ENCODE measurements around the gene ASRGL1. TPM values are rescaled to one million over a fixed set of nuclear protein-coding genes. Genes with fewer than 3 reads are reported as not detected.
"Not testable (repeated sequence)": the region's sequence is repeated elsewhere in the genome, so short reads cannot be mapped to it uniquely, and the experiment has no call there.

The ASRGL1 gene
- 110 TPM for total RNA-seq

GRCh38 chr11:62337303-62338181, at the start of gene ASRGL1:
Gene ASRGL1, plus strand, starts transcription at chr11:62337448. Its CDS starts 530 bp downstream, at chr11:62337978.
- DNase-seq (ENCODE audit: low spot score): peak; percentile 89

GRCh38 chr11:62295504-62295903, 41.7 kb upstream of the ASRGL1 start:
- DNase-seq (ENCODE audit: low spot score): peak; percentile 42

DNA sequence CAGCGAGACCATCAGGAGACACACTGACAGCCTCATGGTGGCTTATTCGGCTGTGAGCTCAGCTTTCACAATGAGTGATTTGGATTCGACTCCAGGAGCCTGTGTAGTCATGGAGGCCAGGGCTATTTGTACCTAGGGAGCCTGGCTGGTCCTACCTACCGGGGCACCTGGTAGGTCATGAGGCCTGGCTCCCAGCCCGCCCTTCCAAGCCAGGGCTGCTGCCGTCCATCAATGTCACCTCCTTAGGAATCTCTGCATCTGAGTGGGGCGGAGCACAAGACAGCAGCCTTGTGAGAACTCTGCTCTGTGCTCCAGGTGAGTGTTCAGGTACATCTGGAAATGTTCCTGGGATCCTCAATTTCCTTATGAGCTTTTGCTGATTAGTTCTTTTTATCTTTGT, 38.3 kb upstream of the ASRGL1 start, which contains the start of gene SCGB1D4:
Gene SCGB1D4, minus strand, starts transcription at position 101 of the 400 bp plus-strand sequence. Its CDS starts 65 bp downstream, at position 36.
- no peak for DNase-seq (ENCODE audit: low spot score)

DNA sequence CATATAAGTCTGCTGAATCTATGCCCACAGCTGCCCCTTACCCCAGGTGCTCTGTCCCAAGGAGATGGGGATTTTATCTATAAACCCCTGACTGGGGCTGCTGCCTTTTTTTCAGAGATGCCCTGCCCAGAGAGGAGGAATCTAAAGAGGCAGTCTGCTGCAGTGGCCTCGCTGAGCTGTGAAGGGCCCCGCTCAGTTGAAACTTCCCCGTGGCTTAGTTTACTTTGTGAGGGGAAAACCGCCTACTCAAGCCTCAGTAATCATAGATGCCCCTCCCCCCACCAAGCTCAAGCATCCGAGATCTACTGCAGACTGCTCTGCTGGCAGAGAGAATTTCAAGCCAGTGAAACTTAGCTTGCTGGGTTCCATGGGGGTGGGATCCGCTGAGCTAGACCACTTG, 31.0 kb upstream of the ASRGL1 start:
- DNase-seq (ENCODE audit: low spot score): no peak

DNA sequence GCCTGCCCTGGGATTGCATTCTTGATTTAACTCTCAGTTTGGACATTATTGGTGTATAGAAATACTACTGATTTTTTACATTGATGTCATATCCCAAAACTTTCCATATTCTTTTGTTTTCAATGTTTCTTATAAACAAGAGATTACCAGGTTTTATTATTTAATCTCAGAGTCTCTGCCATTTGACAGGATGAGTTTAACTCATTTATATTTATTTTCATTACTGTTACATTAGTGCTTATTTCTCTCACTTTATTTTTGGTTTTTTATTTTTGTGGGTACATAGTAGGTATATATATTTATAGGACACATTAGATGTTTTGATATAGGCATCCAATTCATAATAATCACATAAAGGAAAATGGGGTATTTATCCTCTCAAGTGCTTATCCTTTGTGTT, 29.3 kb upstream of the ASRGL1 start:
- no peak for DNase-seq (ENCODE audit: low spot score)

DNA sequence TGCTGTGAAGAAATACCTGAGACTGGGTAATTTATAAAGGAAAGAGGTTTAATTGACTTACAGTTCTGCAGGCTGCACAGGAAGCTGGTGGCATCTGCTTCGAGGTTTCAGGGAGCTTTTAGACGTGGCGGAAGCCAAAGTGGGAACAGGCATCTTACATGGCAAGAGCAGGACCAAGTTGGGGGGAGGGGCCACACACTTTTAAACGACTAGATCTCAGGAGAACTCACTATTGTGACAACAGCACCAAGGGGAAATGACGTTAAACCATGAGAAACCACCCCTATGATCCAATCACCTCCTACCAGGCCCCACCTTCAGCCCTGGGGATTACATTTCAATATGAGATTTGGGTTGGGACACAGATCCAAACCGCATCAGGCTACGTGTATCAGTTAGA, 27.3 kb upstream of the ASRGL1 start:
- DNase-seq (ENCODE audit: low spot score): no peak

- no peak for DNase-seq (ENCODE audit: low spot score)
These were observed 21.8 kb upstream of the ASRGL1 start for GRCh38 chr11:62315431-62315830.

GRCh38 chr11:62322524-62322923, 14.7 kb upstream of the ASRGL1 start:
- DNase-seq (ENCODE audit: low spot score): peak; percentile 36

DNA sequence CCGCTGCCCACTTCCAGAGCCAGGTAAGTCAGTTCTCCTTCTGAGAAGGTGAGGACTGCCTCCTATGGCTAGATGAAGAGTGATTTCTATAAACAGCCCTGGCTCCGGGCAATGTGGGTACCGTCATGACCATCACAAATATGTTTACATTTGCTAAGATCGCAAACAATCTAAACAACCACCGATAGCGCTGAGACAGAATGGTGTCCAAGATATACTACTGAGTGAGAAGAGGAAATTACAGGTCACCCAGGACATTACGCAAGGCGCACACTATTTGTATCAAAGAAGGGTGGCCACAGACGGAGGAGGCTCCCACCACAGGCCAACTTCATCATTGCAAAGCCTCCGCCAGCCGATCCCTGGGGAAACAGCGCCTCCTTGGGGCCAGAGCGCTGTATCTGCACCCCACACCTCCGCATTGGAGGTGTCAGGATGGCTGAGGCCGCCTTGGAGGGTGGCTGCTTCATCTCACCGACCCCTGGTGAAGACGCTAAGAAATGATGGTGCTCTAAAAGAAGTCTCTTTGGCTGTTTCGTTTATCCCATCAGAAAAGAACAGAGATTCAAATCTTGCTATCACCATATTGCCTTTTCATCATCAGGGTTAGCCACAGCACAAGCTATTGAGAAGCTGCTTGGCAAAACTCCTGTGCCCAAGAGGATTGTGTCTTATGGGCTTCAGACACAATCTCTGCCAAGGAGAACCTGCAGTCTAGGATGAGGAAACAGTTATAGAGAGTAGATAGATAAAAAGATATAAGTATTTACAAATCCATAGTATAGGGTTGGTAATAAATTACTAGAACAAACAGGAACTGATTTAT, 12.3 kb upstream of the ASRGL1 start:
- no peak for DNase-seq (ENCODE audit: low spot score)

DNA sequence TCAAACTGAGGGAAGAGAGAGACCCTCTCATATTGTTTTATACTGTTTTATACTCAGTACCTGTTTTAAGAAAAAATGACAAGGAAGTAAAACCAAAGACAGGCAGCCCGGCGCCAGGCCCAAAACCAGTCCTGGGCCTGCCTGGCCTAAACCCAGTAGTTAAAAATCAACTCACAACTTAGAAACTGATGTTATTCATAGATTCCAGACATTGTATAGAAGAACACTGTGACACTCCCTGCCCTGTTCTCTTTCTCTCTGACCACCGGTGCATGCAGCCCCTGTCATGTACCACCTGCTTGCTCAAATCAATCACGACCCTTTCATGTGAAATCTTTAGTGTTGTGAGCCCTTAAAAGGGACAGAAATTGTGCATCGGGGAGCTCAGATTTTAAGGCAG, 11.5 kb upstream of the ASRGL1 start:
- DNase-seq (ENCODE audit: low spot score): peak; percentile 33

- DNase-seq (ENCODE audit: low spot score): peak; percentile 72
These were observed 10.5 kb upstream of the ASRGL1 start for GRCh38 chr11:62326719-62327118.

- not testable (repeated sequence) for DNase-seq (ENCODE audit: low spot score)
These were observed 9.7 kb upstream of the ASRGL1 start for GRCh38 chr11:62327541-62327940.

DNA sequence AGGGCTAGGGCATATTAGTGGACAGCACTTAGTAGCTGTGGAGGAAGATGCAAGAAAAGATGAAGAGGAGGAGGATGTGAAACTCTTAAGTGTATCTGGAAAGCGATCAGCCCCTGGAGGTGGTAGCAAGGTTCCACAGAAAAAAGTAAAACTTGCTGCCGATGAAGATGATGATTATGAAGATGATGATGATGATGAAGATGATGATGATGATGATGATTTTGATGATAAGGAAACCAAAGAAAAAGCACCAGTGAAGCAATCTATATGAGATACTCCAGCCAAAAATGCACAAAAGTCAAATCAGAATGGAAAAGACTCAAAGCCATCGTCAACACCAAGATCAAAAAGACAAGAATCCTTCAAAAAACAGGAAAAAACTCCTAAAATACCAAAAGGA, 6.0 kb upstream of the ASRGL1 start:
- DNase-seq (ENCODE audit: low spot score): not testable (repeated sequence)

DNA sequence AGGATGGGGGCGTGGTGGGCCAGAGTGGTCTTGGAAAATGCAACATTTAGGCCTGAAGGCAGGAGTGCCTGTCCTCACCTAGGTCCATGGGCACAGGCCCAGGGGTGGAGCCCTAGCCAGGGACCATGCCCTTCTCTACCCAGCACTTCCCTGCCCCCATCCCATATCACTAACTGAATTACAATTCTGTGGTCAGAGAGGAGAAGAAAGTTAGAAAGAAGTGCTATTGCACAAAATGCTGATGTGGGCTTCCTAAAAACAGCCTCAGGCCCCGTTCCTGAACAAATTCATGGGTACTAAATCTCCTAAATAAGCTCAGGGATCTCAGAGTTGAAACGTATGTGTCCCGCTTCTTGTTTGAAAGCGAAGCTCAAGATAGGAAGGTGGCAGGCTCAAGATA, 3.5 kb upstream of the ASRGL1 start:
- DNase-seq (ENCODE audit: low spot score): no peak

- not testable (repeated sequence) for DNase-seq (ENCODE audit: low spot score)
These were observed 322 bp upstream of the ASRGL1 start for GRCh38 chr11:62336949-62337302.

GRCh38 chr11:62338218-62338617, 970 bp downstream of the ASRGL1 start:
- DNase-seq (ENCODE audit: low spot score): no peak

GRCh38 chr11:62340269-62340901, 3.1 kb downstream of the ASRGL1 start:
- DNase-seq (ENCODE audit: low spot score): peak; percentile 68

GRCh38 chr11:62341588-62341987, 4.3 kb downstream of the ASRGL1 start:
- DNase-seq (ENCODE audit: low spot score): no peak

DNA sequence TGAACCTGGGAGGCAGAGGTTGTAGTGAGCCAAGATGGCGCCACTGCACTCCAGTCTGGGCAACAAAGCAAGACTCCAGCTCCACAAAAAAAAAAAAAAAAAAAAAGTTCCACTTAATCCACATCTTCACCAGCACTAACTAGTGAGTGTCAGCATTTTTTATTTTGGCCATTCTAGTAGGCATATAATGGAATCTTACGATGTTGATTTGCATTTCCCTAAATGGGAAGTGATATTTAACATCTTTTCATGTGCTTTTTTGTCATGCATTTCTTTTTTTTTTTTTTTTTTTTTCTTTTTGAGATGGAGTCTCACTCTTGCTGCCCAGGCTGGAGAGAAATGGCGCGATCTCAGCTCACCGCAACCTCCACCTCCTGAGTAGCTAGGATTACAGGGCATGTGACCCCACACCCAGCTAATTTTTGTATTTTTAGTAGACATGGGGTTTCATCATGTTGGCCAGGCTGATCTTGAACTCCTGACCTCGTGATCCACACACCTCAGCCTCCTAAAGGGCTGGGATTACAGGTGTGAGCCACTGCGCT, 6.5 kb downstream of the ASRGL1 start:
- not testable (repeated sequence) for DNase-seq (ENCODE audit: low spot score)

DNA sequence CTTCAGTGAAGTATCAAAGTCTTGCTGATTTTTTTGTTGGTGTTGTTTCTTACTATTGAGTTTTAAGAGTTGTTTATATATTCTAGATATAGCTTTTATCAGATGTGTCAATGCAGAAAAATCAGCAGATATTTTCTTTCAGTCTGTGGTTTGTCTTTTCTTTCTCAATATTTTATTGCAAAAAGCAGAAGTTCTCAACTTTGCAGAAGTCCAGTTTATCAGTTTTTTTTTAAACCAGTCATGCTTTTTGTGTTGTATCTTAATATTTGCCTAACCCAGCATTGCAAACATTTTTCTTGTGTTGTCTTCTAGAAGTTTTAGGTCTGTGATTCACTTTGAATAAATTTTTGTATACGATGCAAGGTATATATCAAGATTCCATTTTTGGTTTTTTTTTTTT, 7.0 kb downstream of the ASRGL1 start:
- DNase-seq (ENCODE audit: low spot score): no peak

DNA sequence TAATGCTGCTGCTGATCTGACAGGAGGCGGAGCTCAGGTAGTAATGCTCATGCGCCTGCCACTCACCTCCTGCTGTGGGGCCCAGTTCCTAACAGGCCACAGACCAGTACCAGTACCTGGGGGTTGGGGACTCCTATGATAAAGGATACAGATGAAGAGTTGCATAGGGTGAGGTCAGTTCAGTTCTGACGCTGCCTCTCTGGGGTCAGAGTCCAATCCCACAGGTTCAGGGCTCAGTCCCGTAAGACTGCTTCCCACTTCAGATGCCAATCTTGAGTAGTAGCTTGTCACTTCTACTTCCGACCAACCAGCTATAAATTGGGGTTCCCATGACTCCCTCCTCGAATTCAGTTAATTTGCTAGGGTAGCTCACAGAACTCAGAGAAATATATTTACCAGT, 8.6 kb downstream of the ASRGL1 start:
- no peak for DNase-seq (ENCODE audit: low spot score)
